ENCODE measurements around the gene NELL1.
A peak's percentile ranks its signal among the peaks of the same experiment; 100 is the strongest.

Gene NELL1

GRCh38 chr11:20963596-20963995, 294.2 kb downstream of the NELL1 start:
- no peak for ATAC-seq
- TF ChIP-seq BACH2 (CRISPR knock-in tag; IDR thresholded peaks at IDR 0.05; ENCODE audit: borderline replicate concordance) (no peak), TCF4 (CRISPR knock-in tag; IDR thresholded peaks at IDR 0.05; ENCODE audit: borderline replicate concordance) (no peak), PATZ1 (CRISPR knock-in tag; IDR thresholded peaks at IDR 0.05; ENCODE audit: borderline replicate concordance) (no peak), ZNF565 (CRISPR knock-in tag; conservative IDR thresholded peaks at IDR 0.05; ENCODE audit: low read depth) (no peak), SNAI2 (CRISPR knock-in tag; IDR thresholded peaks at IDR 0.05) (0 out of 2 replicates have a peak, but pooled peaks have one; percentile 63), TOX (CRISPR knock-in tag; IDR thresholded peaks at IDR 0.05; ENCODE audit: borderline replicate concordance) (no peak), TSHZ2 (CRISPR knock-in tag; IDR thresholded peaks at IDR 0.05) (no peak), ZFP3 (CRISPR knock-in tag; IDR thresholded peaks at IDR 0.05) (no peak)

GRCh38 chr11:20964985-20965384, 295.6 kb downstream of the NELL1 start:
- TF ChIP-seq ZNF8 (CRISPR knock-in tag; IDR thresholded peaks at IDR 0.05) (no peak), TCF4 (CRISPR knock-in tag; IDR thresholded peaks at IDR 0.05; ENCODE audit: borderline replicate concordance) (no peak), CREB5 (CRISPR knock-in tag; IDR thresholded peaks at IDR 0.05; ENCODE audit: low read depth) (no peak), GLIS3 (CRISPR knock-in tag; IDR thresholded peaks at IDR 0.05) (no peak), ZNF70 (CRISPR knock-in tag; IDR thresholded peaks at IDR 0.05) (no peak), CSRNP3 (CRISPR knock-in tag; IDR thresholded peaks at IDR 0.05) (no peak), ZNF565 (CRISPR knock-in tag; conservative IDR thresholded peaks at IDR 0.05; ENCODE audit: low read depth) (no peak), POU6F1 (CRISPR knock-in tag; IDR thresholded peaks at IDR 0.05; ENCODE audit: borderline replicate concordance, low read depth) (no peak), ISL1 (CRISPR knock-in tag; IDR thresholded peaks at IDR 0.05) (peak; percentile 81)
- no peak for ATAC-seq

GRCh38 chr11:20966489-20966888, 297.1 kb downstream of the NELL1 start:
- TF ChIP-seq PATZ1 (CRISPR knock-in tag; IDR thresholded peaks at IDR 0.05; ENCODE audit: borderline replicate concordance) = no peak
- no peak for TF ChIP-seq ZNF565 (CRISPR knock-in tag; conservative IDR thresholded peaks at IDR 0.05; ENCODE audit: low read depth)
- TF ChIP-seq ESRRG (CRISPR knock-in tag; IDR thresholded peaks at IDR 0.05) = no peak
- no peak for TF ChIP-seq BACH2 (CRISPR knock-in tag; IDR thresholded peaks at IDR 0.05; ENCODE audit: borderline replicate concordance)
- TF ChIP-seq ZC3H10 (CRISPR knock-in tag; IDR thresholded peaks at IDR 0.05) = no peak
- TF ChIP-seq CSRNP3 (CRISPR knock-in tag; IDR thresholded peaks at IDR 0.05) = no peak
- TF ChIP-seq ZFP30 (CRISPR knock-in tag; IDR thresholded peaks at IDR 0.05) = no peak
- TF ChIP-seq SNAI2 (CRISPR knock-in tag; IDR thresholded peaks at IDR 0.05) = no peak
- no peak for TF ChIP-seq ZNF8 (CRISPR knock-in tag; IDR thresholded peaks at IDR 0.05)
- TF ChIP-seq POU6F1 (CRISPR knock-in tag; IDR thresholded peaks at IDR 0.05; ENCODE audit: borderline replicate concordance, low read depth) = no peak
- TF ChIP-seq ZNF70 (CRISPR knock-in tag; IDR thresholded peaks at IDR 0.05) = no peak
- ATAC-seq = no peak

Data from SK-N-SH treated with all-trans-retinoic acid at 6 μM for 48 hours (cell line).